Activated CD8-positive, alpha-beta memory T cell treated with anti-CD3 and anti-CD28 coated beads for 48 hours (primary cell): ENCODE measurements around the gene XAGE3.
"Not testable (repeated sequence)": the region's sequence is repeated elsewhere in the genome, so short reads cannot be mapped to it uniquely, and the experiment has no call there.

Experiments
- DNase-seq, 3 experiments: peaks; one replicate each; pipeline ENCODE4 v3.0.0-alpha.2; 2020; ENCODE audit warnings: low read depth in 2 of 3, low spot score in 2 of 3

The XAGE3 gene

DNA sequence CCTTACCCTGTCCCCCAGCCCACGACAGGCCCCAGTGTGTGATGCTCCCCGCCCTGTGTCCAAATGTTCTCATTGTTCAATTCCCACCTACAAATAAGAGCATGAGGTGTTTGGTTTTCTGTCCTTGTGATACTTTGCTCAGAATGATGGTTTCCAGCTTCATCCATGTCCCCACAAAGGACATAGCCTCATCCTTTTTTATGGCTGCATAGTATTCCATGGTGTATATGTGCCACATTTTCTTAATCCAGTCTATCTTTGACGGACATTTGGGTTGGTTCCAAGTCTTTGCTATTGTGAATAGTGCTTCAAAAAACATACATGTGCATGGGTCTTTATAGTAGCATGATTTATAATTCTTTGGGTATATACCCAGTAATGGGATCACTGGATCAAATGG, 24.3 kb downstream of the XAGE3 start:
- not testable (repeated sequence) for DNase-seq

DNA sequence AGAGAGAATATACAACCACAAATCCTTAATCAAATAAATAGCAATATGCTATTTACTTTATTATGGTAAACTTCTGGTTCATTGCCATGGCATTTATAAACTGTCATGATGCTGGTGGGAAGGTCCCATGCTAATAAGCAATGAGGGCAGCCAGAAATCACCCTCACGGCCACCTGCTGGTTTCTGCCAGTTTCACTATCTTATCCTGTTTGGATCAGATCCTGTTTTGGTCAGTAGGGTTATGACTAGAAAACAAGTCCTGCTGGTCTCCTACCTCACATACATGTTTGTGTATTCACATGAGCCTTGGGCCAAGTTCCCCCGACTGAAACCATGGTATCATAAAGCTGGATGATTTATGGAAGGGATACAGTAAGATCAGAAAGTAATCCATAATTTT, 28.7 kb downstream of the XAGE3 start:
- DNase-seq: no peak

DNA sequence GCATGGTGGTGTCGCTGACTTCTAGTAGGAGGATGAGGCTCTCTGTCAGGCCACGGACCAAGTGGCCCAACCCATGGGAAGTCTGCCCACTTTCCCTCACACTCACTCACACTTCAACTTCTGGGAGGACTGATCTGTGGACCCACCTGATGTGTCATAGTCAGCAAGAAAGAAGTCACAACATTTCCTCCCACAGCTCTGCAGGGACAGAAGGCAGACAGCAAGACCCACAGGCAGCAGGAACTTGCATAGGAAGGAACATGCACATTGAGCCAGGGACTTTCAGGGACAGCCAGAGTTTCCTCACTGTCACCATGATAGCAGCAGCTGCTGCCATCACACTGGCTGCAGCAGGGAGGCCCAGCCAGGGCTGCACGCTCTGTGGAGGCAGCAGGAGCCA, 37.3 kb downstream of the XAGE3 start:
- no peak for DNase-seq

DNA sequence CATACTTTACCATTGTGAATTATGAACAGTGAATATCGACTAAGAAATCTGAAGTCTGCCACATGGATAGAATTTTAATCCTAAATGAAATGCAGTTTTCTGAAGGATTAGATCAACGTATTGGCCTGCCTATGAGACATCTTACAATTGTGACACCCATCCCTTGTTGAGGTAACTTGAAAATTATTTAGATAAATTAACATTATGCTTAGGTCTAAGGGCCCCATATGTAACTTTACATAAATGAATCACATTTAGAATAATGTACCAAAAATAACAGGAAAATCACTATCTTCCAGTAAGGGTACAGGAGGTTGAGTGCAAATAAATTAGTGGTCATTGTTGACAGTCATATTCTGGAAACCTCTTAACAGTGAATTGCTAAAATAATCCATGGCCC, 43.3 kb downstream of the XAGE3 start:
- no peak for DNase-seq

DNA sequence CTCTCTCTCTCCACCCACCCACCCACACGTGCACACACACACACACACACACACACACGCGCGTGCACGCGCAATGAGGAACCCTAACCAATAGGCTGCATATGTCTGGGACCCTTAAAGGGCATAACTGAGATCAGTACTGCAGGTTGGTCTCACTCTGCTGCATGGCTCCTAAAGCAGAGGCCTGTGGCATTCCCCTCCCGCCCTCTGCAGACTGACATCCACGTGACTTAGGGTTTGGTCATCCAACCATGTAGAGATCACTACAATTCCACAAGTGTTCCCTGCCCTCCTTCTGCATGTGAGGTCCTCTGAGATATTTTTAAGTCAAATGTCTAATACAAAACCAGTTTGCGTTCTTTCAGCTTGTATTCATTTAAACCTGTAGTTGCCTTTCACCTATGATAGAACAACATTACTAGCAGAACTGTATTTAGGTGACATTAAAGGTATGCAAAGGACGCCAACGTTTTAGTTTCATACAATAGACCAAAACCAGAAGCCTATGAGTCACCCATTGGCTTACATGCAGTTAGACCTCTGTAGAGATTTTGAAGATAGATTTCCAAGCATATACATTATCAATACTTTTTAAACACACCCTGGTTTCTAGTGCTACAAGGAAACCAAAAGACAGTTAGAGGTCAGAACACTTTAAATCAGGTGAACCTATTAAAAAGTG, 46.7 kb downstream of the XAGE3 start:
- no peak for DNase-seq

DNA sequence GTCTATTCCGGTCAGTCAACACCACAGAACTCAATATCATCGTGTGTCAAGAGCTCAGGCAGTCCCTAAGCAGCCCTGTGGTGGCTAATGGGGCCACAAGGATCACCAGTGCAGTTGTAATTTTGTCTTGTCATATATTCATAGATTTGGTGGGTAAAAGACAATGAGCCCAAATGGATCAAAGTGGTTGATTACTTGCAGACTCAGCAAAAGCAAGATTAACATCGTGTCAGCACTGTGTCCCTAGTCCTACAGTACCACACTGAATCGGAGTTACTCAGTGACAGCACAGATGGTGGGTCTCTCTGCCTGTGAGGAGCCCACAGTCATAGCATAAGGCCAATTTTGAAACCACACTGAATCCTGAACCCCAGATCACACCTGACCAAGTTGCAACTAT, 48.1 kb downstream of the XAGE3 start:
- DNase-seq: no peak
